ENCODE measurements around the gene SNRPF. TPM values are rescaled to one million over a fixed set of nuclear protein-coding genes. Genes with fewer than 3 reads are reported as not detected.

SNRPF gene
- total RNA-seq, 1 donor from 2014 or later: not detected

- intact Hi-C loops (cut with DNase I): loop anchor here (5.0 kb wide), 1 partner anchor 177 kb away; the partner anchor contains the start of gene HAL
- H3K4me3 ChIP-seq: no peak overlapping the region
- H3K9me3 ChIP-seq: no peaks in the 10 kb centered on the region
- no peaks in the 10 kb centered on the region for H3K36me3 ChIP-seq
- no peak for DNase-seq (ENCODE audit: low spot score in 2 of 2)
- H3K27ac ChIP-seq: no peak overlapping the region
- H3K27me3 ChIP-seq: no peaks in the 10 kb centered on the region
- peak; percentile 21 to 47 (median 35) for TF ChIP-seq CTCF (IDR thresholded peaks at IDR 0.05)
- no peaks in the 10 kb centered on the region for H3K4me1 ChIP-seq
Measured at GRCh38 chr12:95820096-95820703, 38.6 kb upstream of the SNRPF start.

GRCh38 chr12:95829395-95829794 is 29.4 kb upstream of the SNRPF start:
- H3K27me3 ChIP-seq: no peaks in the 10 kb centered on the region
- no peaks in the 10 kb centered on the region for H3K36me3 ChIP-seq
- DNase-seq (ENCODE audit: low spot score in 2 of 2): no peak
- no peaks in the 10 kb centered on the region for H3K9me3 ChIP-seq
- no peak overlapping the region for H3K27ac ChIP-seq
- intact Hi-C loops (cut with DNase I): no loop called here
- TF ChIP-seq CTCF (IDR thresholded peaks at IDR 0.05): no peak
- H3K4me3 ChIP-seq: no peak overlapping the region
- no peaks in the 10 kb centered on the region for H3K4me1 ChIP-seq

GRCh38 chr12:95830335-95831089 is 28.2 kb upstream of the SNRPF start:
- intact Hi-C loops (cut with DNase I): no loop called here
- H3K27ac ChIP-seq: no peak overlapping the region
- no peak for TF ChIP-seq CTCF (IDR thresholded peaks at IDR 0.05)
- H3K36me3 ChIP-seq: no peaks in the 10 kb centered on the region
- H3K9me3 ChIP-seq: no peaks in the 10 kb centered on the region
- no peak for DNase-seq (ENCODE audit: low spot score in 2 of 2)
- H3K4me1 ChIP-seq: no peaks in the 10 kb centered on the region
- no peak overlapping the region for H3K4me3 ChIP-seq
- H3K27me3 ChIP-seq: no peaks in the 10 kb centered on the region

GRCh38 chr12:95834572-95834971 is 24.2 kb upstream of the SNRPF start:
- intact Hi-C loops (cut with DNase I): no loop called here
- Histone ChIP-seq H3K9me3 (no peaks in the 10 kb centered on the region), H3K4me1 (no peaks in the 10 kb centered on the region), H3K27me3 (no peaks in the 10 kb centered on the region), H3K36me3 (no peaks in the 10 kb centered on the region), H3K27ac (no peak overlapping the region), H3K4me3 (no peak overlapping the region)
- DNase-seq (ENCODE audit: low spot score in 2 of 2): no peak
- TF ChIP-seq CTCF (IDR thresholded peaks at IDR 0.05): no peak

GRCh38 chr12:95836185-95836609 is 22.6 kb upstream of the SNRPF start:
- no peak for DNase-seq (ENCODE audit: low spot score in 2 of 2)
- Histone ChIP-seq H3K4me1 (no peaks in the 10 kb centered on the region), H3K4me3 (no peak overlapping the region), H3K9me3 (no peaks in the 10 kb centered on the region), H3K27ac (no peak overlapping the region), H3K36me3 (no peaks in the 10 kb centered on the region), H3K27me3 (no peaks in the 10 kb centered on the region)
- TF ChIP-seq CTCF (IDR thresholded peaks at IDR 0.05): no peak
- intact Hi-C loops (cut with DNase I): no loop called here
